GM18517 (cell line): ENCODE measurements around the gene DCP1A.
A peak's percentile ranks its signal among the peaks of the same experiment; 100 is the strongest.
"Not testable (repeated sequence)": the region's sequence is repeated elsewhere in the genome, so short reads cannot be mapped to it uniquely, and the experiment has no call there.

Source experiments
- ATAC-seq: cut with Tn5 transposase; IDR thresholded peaks from one replicate; pipeline ENCODE4 v1.9.1; 2021; ENCODE audit warnings: mild to moderate bottlenecking, moderate library complexity; ENCODE audit not compliant: unreplicated experiment

DCP1A gene

GRCh38 chr3:53269193-53269592 is 78.2 kb downstream of the DCP1A start:
- not testable (repeated sequence) for ATAC-seq

- no peak for ATAC-seq
Observed at GRCh38 chr3:53267766-53268165, 79.6 kb downstream of the DCP1A start.

GRCh38 chr3:53264718-53265117 is 82.6 kb downstream of the DCP1A start:
- ATAC-seq, result no peak

- no peak for ATAC-seq
Observed at GRCh38 chr3:53263907-53264306, 83.4 kb downstream of the DCP1A start.

GRCh38 chr3:53261712-53262111 is 85.6 kb downstream of the DCP1A start:
- ATAC-seq, result no peak

- ATAC-seq, result no peak
Observed at GRCh38 chr3:53260286-53260785, 87.0 kb downstream of the DCP1A start.

- no peak for ATAC-seq
Observed at GRCh38 chr3:53259427-53260259, 87.7 kb downstream of the DCP1A start.

- no peak for ATAC-seq
Observed at GRCh38 chr3:53258600-53259426, 88.5 kb downstream of the DCP1A start.

GRCh38 chr3:53257465-53257864 is 89.9 kb downstream of the DCP1A start:
- ATAC-seq, result no peak

GRCh38 chr3:53256704-53257055 is 90.7 kb downstream of the DCP1A start:
- ATAC-seq, result no peak

- ATAC-seq, result peak; percentile 44
Observed at GRCh38 chr3:53255775-53256703, 91.3 kb downstream of the DCP1A start, which contains the start of gene TKT. TSS of gene TKT (minus strand) at chr3:53256022. CDS start at chr3:53255942, 80 bp downstream.

- peak; percentile 41 for ATAC-seq
Observed at GRCh38 chr3:53255423-53255774, 91.9 kb downstream of the DCP1A start.

GRCh38 chr3:53254509-53255422 is 92.6 kb downstream of the DCP1A start:
- peak; percentile 33 for ATAC-seq

- no peak for ATAC-seq
Observed at GRCh38 chr3:53253707-53254508, 93.4 kb downstream of the DCP1A start.

GRCh38 chr3:53252947-53253322 is 94.4 kb downstream of the DCP1A start:
- ATAC-seq, result not testable (repeated sequence)

- no peak for ATAC-seq
Observed at GRCh38 chr3:53252096-53252946, 95.0 kb downstream of the DCP1A start.

GRCh38 chr3:53250881-53251605 is 96.3 kb downstream of the DCP1A start:
- no peak for ATAC-seq
